H1 (cell line): ENCODE measurements around the gene SLC23A2. TPM values are rescaled to one million over a fixed set of nuclear protein-coding genes. Genes with fewer than 3 reads are reported as not detected.

Source experiments
- CTCF ChIA-PET: fragments of 300-600 bp; sonication (Branson Sonifier 250); formaldehyde crosslinking; loops from one replicate; lab custom pipeline; 2021; ENCODE audit not compliant: partially characterized antibody; lab: Charles Lee
- POLR2A ChIA-PET: fragments of 300-600 bp; sonication (Branson Sonifier 250); formaldehyde crosslinking; loops from one replicate; lab custom pipeline; 2021; ENCODE audit warnings: inconsistent platforms; ENCODE audit not compliant: partially characterized antibody; lab: Charles Lee
- DNase-seq, 2 experiments: peaks; one replicate each; pipeline versions ENCODE4 v3.0.0 to v3.0.0-alpha.2; 2010 to 2022; ENCODE audit warnings: low spot score in 2 of 2, low read depth in 1 of 2, mixed read lengths in 1 of 2
- FAIRE-seq: peaks from 2 replicates; lab custom pipeline; 2011; peaks lifted over from hg19 to GRCh38; lab: Jason Lieb, UNC
- H2AFZ ChIP-seq: 2 replicates; pipeline ENCODE4 v1.8.1; 2012; ENCODE audit warnings: low read length, inconsistent platforms
- H2AK5ac ChIP-seq: 2 replicates; pipeline ENCODE4 v1.6.1; 2013; ENCODE audit warnings: low read depth, low read length
- H2BK120ac ChIP-seq: replicated peaks from 2 replicates; pipeline ENCODE3; 2013; ENCODE audit warnings: low read depth, low read length, inconsistent platforms
- H2BK12ac ChIP-seq: 2 replicates; pipeline ENCODE4 v1.6.1; 2013; ENCODE audit warnings: low read depth, low read length
- H2BK15ac ChIP-seq: 2 replicates; pipeline ENCODE4 v1.6.1; 2013; ENCODE audit warnings: low read length
- H2BK20ac ChIP-seq: 2 replicates; pipeline ENCODE4 v1.6.1; 2013; ENCODE audit warnings: low read length
- H2BK5ac ChIP-seq: 2 replicates; pipeline ENCODE4 v1.6.1; 2013; ENCODE audit warnings: low read depth, low read length
- H3K14ac ChIP-seq: 2 replicates; pipeline ENCODE4 v1.6.1; 2013; ENCODE audit warnings: inconsistent platforms; ENCODE audit not compliant: insufficient read length
- H3K18ac ChIP-seq: 2 replicates; pipeline ENCODE4 v1.6.1; 2013; ENCODE audit warnings: low read length; ENCODE audit errors: extremely low read depth
- H3K23ac ChIP-seq: 2 replicates; pipeline ENCODE4 v1.6.1; 2013; ENCODE audit warnings: inconsistent platforms; ENCODE audit not compliant: insufficient read length
- H3K23me2 ChIP-seq: 2 replicates; pipeline ENCODE4 v1.6.1; 2013; ENCODE audit warnings: low read depth, low read length
- H3K27ac ChIP-seq: 2 replicates; pipeline ENCODE4 v1.6.1; 2011; ENCODE audit warnings: low read depth, low read length, inconsistent platforms
- H3K27me3 ChIP-seq, 4 experiments: replicated peaks in 1 of 4; 1 replicate in 1 of 4; 2 replicates in 3 of 4; pipeline versions ENCODE4 v1.6.1 to v1.8.1; 2011 to 2013; ENCODE audit warnings: low read length in 3 of 4, mild to moderate bottlenecking in 3 of 4, inconsistent platforms in 2 of 4, mixed read lengths in 2 of 4, moderate library complexity in 1 of 4; ENCODE audit not compliant: control insufficient read depth in 3 of 4, insufficient read depth in 3 of 4; ENCODE audit errors: extremely low read depth in 1 of 4
- H3K36me3 ChIP-seq, 4 experiments: 2 replicates each; pipeline versions ENCODE4 v1.6.1 to v1.8.1; 2011 to 2013; ENCODE audit warnings: mild to moderate bottlenecking in 4 of 4, low read length in 3 of 4, moderate library complexity in 2 of 4, control low read depth in 1 of 4, inconsistent platforms in 1 of 4; ENCODE audit not compliant: insufficient read depth in 4 of 4, control insufficient read depth in 2 of 4
- H3K4ac ChIP-seq: replicated peaks from 2 replicates; pipeline ENCODE3; 2013; ENCODE audit warnings: low read length, low read depth, mixed read lengths, inconsistent platforms; ENCODE audit not compliant: insufficient read length
- H3K4me1 ChIP-seq, 4 experiments: replicated peaks in 1 of 4; 1 replicate in 1 of 4; 2 replicates in 3 of 4; pipeline versions ENCODE4 v1.6.1 to v1.8.1; 2011 to 2013; ENCODE audit warnings: low read length in 3 of 4, inconsistent platforms in 2 of 4, mixed read lengths in 1 of 4; ENCODE audit not compliant: insufficient read depth in 4 of 4, control insufficient read depth in 3 of 4
- H3K4me2 ChIP-seq, 2 experiments: 2 replicates each; pipeline versions ENCODE4 v1.6.1 to v1.8.1; 2011 to 2013; ENCODE audit warnings: low read depth in 2 of 2, low read length in 2 of 2, control low read depth in 1 of 2, inconsistent platforms in 1 of 2, mild to moderate bottlenecking in 1 of 2; ENCODE audit not compliant: insufficient read depth in 1 of 2
- H3K4me3 ChIP-seq, 4 experiments: fragments of 200-600, 300-600 bp in 1 of 4; sonication (generic), shearing (Covaris generic), sonication (Bioruptor Twin) in 1 of 4; 2 replicates each; pipeline versions ENCODE4 v1.5.1 to v1.8.1; 2011 to 2016; ENCODE audit warnings: low read length in 4 of 4, low read depth in 3 of 4, control low read depth in 2 of 4, inconsistent platforms in 2 of 4, mild to moderate bottlenecking in 2 of 4, mixed read lengths in 1 of 4, moderate library complexity in 1 of 4; ENCODE audit not compliant: insufficient read depth in 2 of 4; ENCODE audit errors: extremely low read depth in 1 of 4
- H3K56ac ChIP-seq: replicated peaks from 2 replicates; pipeline ENCODE3; 2013; ENCODE audit warnings: low read depth, mild to moderate bottlenecking, mixed read lengths, low read length, inconsistent platforms; ENCODE audit not compliant: insufficient read length
- H3K79me1 ChIP-seq: 2 replicates; pipeline ENCODE4 v1.6.1; 2013; ENCODE audit warnings: low read depth, low read length, control low read depth
- H3K79me2 ChIP-seq, 2 experiments: 2 replicates each; pipeline versions ENCODE4 v1.6.1 to v1.8.1; 2012 to 2013; ENCODE audit warnings: low read length in 2 of 2, mild to moderate bottlenecking in 2 of 2, inconsistent platforms in 1 of 2; ENCODE audit not compliant: insufficient read depth in 2 of 2, control insufficient read depth in 1 of 2
- H3K9ac ChIP-seq, 4 experiments: replicated peaks in 1 of 4; 1 replicate in 1 of 4; 2 replicates in 3 of 4; pipeline versions ENCODE4 v1.6.1 to v1.8.1; 2011 to 2013; ENCODE audit warnings: low read depth in 3 of 4, low read length in 3 of 4, control low read depth in 2 of 4, mild to moderate bottlenecking in 2 of 4, moderate library complexity in 2 of 4, inconsistent platforms in 1 of 4; ENCODE audit errors: extremely low read depth in 1 of 4
- H3K9me3 ChIP-seq, 2 experiments: 2 replicates each; pipeline versions ENCODE4 v1.6.1 to v1.8.1; 2012 to 2013; ENCODE audit warnings: mild to moderate bottlenecking in 2 of 2, moderate library complexity in 2 of 2, control low read depth in 1 of 2, inconsistent platforms in 1 of 2, low read depth in 1 of 2, low read length in 1 of 2, mixed read lengths in 1 of 2; ENCODE audit not compliant: insufficient read depth in 2 of 2
- H4K20me1 ChIP-seq, 2 experiments: replicated peaks in 1 of 2; 2 replicates each; pipeline versions ENCODE3 to v1.8.1; 2011 to 2013; ENCODE audit warnings: inconsistent platforms in 2 of 2, low read length in 2 of 2, mild to moderate bottlenecking in 1 of 2; ENCODE audit not compliant: insufficient read depth in 2 of 2, control insufficient read depth in 1 of 2
- H4K5ac ChIP-seq: 2 replicates; pipeline ENCODE4 v1.6.1; 2013; ENCODE audit warnings: low read length, low read depth, mixed read lengths, inconsistent platforms; ENCODE audit not compliant: insufficient read length
- H4K8ac ChIP-seq: 2 replicates; pipeline ENCODE4 v1.8.0; 2013; ENCODE audit warnings: mild to moderate bottlenecking, moderate library complexity, low read length, inconsistent platforms; ENCODE audit not compliant: insufficient read depth; ENCODE audit errors: extremely low read depth
- H4K91ac ChIP-seq: replicated peaks from 2 replicates; pipeline ENCODE3; 2013; ENCODE audit warnings: low read length, mixed read lengths, inconsistent platforms; ENCODE audit not compliant: insufficient read length
- CBX5 ChIP-seq: fragments of 300-800, 300-1000 bp; sonication (generic); IDR thresholded peaks from 2 replicates; pipeline ENCODE4 v1.7.1; 2016; ENCODE audit warnings: antibody characterized with exemption, low read length, low read depth
- CHD1 ChIP-seq: IDR thresholded peaks from 2 replicates; pipeline ENCODE4 v1.6.1; 2012; ENCODE audit warnings: low read depth, low read length, improper control_type of control experiment
- CTBP2 ChIP-seq: IDR thresholded peaks from 2 replicates; pipeline ENCODE4 v1.7.0; 2011; ENCODE audit warnings: borderline replicate concordance, mild to moderate bottlenecking, moderate library complexity, mixed read lengths, low read length; ENCODE audit not compliant: insufficient read depth, insufficient read length
- EGR1 ChIP-seq: IDR thresholded peaks from 2 replicates; pipeline ENCODE4 v1.6.1; 2011; ENCODE audit warnings: low read depth, low read length, borderline replicate concordance
- GABPA ChIP-seq: IDR thresholded peaks from 2 replicates; pipeline ENCODE4 v1.6.1; 2011; ENCODE audit warnings: mild to moderate bottlenecking, low read length, moderate library complexity, borderline replicate concordance; ENCODE audit not compliant: insufficient read depth
- NANOG ChIP-seq: IDR thresholded peaks from 2 replicates; pipeline ENCODE4 v1.6.1; 2011; ENCODE audit warnings: low read length, low read depth, mild to moderate bottlenecking, inconsistent platforms; ENCODE audit not compliant: insufficient read depth, poor library complexity, severe bottlenecking
- PHF8 ChIP-seq: fragments of 200-600 bp; sonication (generic); conservative IDR thresholded peaks from 2 replicates; pipeline ENCODE4 v1.7.1; 2012; ENCODE audit warnings: low read depth, mild to moderate bottlenecking, inconsistent platforms, low read length, moderate library complexity
- POLR2AphosphoS5 ChIP-seq: IDR thresholded peaks from 2 replicates; pipeline ENCODE4 v1.6.1; 2011; ENCODE audit warnings: low read depth, low read length
- RFX5 ChIP-seq: IDR thresholded peaks from 2 replicates; pipeline ENCODE4 v1.6.1; 2011; ENCODE audit warnings: low read depth, low read length, improper control_type of control experiment, borderline replicate concordance
- SP2 ChIP-seq: IDR thresholded peaks from 2 replicates; pipeline ENCODE4 v1.6.1; 2012; ENCODE audit warnings: mild to moderate bottlenecking, low read length, inconsistent platforms
- TAF7 ChIP-seq: optimal IDR thresholded peaks from 2 replicates; pipeline ENCODE3; 2011; ENCODE audit warnings: low read depth, mild to moderate bottlenecking, inconsistent platforms, low read length, moderate library complexity, borderline replicate concordance
- TBP ChIP-seq: IDR thresholded peaks from 2 replicates; pipeline ENCODE4 v1.6.1; 2011; ENCODE audit warnings: low read depth, low read length, improper control_type of control experiment
- WGBS, 2 experiments: shearing (Covaris generic) in 1 of 2; methylation state at CpG; one replicate each; pipeline versions ENCODE4 v1.1.6 to v1.1.7; 2013 to 2015; ENCODE audit warnings: low lambda C conversion rate in 2 of 2, mixed read lengths in 2 of 2, inconsistent platforms in 1 of 2, low coverage in 1 of 2, missing lambda C conversion rate in 1 of 2; ENCODE audit not compliant: insufficient replicate concordance in 2 of 2, insufficient coverage in 1 of 2, insufficient read length in 1 of 2; ENCODE audit errors: extremely low coverage in 1 of 2, missing lambda C conversion rate in 1 of 2; 5-methylcytosine and 5-hydroxymethylcytosine counted together
- polyA plus RNA-seq, 7 experiments: library from polyadenylated mRNA; depleted of rRNA in 3 of 7; stranded (reverse) in 5 of 7; unstranded in 2 of 7; fragments of >200 nt in 5 of 7; fragments of 200-250 nt in 2 of 7; gene quantifications; 1 replicate in 5 of 7; 2 replicates in 1 of 7; 4 replicates in 1 of 7; pipeline versions ENCODE4 v1.2.1 to v1.2.3, GENCODE V29; 2011 to 2013; ENCODE audit warnings: missing spikeins in 2 of 7, mixed read lengths in 2 of 7
- total RNA-seq: library from RNA; stranded (reverse); fragmentation: NEBNext Ultra II Directional; extraction: Animal tissue kit (Norgen Biotek cat#: 25700); gene quantifications from 2 replicates; pipeline ENCODE4 v1.2.1, GENCODE V29; 2021

Gene SLC23A2
- total and polyA plus RNA-seq, 2 of the 8 experiments (the other 6 are each of a cell fraction or from before 2014, with no cell fraction given): 17.0 to 18.6 TPM

DNA sequence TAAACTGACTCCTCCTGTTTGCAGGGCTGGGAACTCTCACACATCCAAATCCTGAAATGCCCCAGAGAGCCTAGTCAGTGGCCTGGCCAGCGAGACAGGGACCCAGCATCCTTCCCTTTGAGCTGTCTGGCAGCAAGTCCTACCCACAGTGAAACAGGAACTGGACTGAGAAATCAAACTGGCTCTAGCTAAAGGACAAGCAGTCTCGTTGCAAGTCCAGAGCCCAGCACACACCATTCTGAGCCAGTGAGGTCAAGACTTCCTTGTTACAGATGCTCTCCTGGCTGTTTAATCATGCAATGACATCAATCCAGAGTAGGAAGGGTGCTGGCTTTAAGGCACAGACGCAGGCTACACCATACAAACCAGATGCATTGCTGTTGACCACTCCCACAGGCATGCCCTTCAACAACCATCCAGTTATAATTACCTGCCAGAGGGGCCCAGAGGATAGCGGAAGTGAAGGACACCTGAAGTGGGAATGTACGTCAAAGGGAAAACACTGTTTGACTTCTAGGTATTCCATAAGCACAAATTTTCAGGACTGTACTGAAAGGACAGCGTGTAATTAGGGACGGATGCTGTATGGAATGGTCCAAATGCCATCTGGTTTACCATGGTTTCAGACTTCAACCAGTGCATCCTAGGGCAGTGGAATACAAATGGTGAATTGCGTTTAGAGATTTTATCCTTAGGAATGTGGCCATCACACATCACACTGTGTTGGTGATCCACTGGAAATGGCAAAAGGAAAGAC lies 114.4 kb downstream of the SLC23A2 start:
- H4K8ac ChIP-seq: no peak overlapping the region
- no peak overlapping the region for H3K14ac ChIP-seq
- no peak overlapping the region for H3K27ac ChIP-seq
- no peak overlapping the region for H2BK12ac ChIP-seq
- H3K4ac ChIP-seq: no peak overlapping the region
- no peak overlapping the region for H4K5ac ChIP-seq
- H3K9me3 ChIP-seq: no peaks in the 10 kb centered on the region
- H3K27me3 ChIP-seq: no peaks in the 10 kb centered on the region
- H3K4me3 ChIP-seq: no peak overlapping the region
- H3K79me2 ChIP-seq: no peaks in the 10 kb centered on the region
- no peak overlapping the region for H2BK20ac ChIP-seq
- POLR2A ChIA-PET: no interaction called here
- TF ChIP-seq EGR1 (no peak), POLR2AphosphoS5 (no peak), NANOG (no peak), SP2 (no peak), TBP (no peak), TAF7 (no peak), PHF8 (no peak), CHD1 (no peak), GABPA (no peak), RFX5 (no peak), CTBP2 (no peak), CBX5 (no peak)
- 95% methylated on average over 8 of the region's 8 CpGs; no CpG with 5 or more reads in 1 of the 2 experiments for WGBS, 2 experiments
- no peak overlapping the region for H2AFZ ChIP-seq
- no peak overlapping the region for H2BK5ac ChIP-seq
- H3K36me3 ChIP-seq: no peaks in the 10 kb centered on the region; a peak in 2 of 8 replicates
- H3K4me2 ChIP-seq: no peak overlapping the region
- no peak overlapping the region for H3K18ac ChIP-seq
- FAIRE-seq (no peak), DNase-seq (no peak)
- no peak overlapping the region for H3K9ac ChIP-seq
- H3K56ac ChIP-seq: no peak overlapping the region
- H2BK15ac ChIP-seq: no peak overlapping the region
- no peak overlapping the region for H3K23ac ChIP-seq
- no peak overlapping the region for H2BK120ac ChIP-seq
- H3K79me1 ChIP-seq: 0 out of 2 replicates have a peak, but pooled peaks cover 2% of the 10 kb centered on the region
- H2AK5ac ChIP-seq: no peak overlapping the region
- CTCF ChIA-PET: interaction anchor here (0.7 to 1.0 kb wide), 2 partner anchors 11 to 153 kb away, joined by 3 read pairs; no protein-coding TSS in a partner anchor
- no peaks in the 10 kb centered on the region; the same call in 1 of the 2 replicates for H3K23me2 ChIP-seq
- H4K91ac ChIP-seq: no peak overlapping the region
- no peaks in the 10 kb centered on the region for H3K4me1 ChIP-seq
- no peaks in the 10 kb centered on the region for H4K20me1 ChIP-seq
